Omental fat pad (tissue), 4 donors: ENCODE measurements around the gene MCM5. TPM values are rescaled to one million over a fixed set of nuclear protein-coding genes. Genes with fewer than 3 reads are reported as not detected.

Source experiments
- ATAC-seq: fragments of 150-250 bp; one replicate; pipeline ENCODE4 v1.9.1; 2016; ENCODE audit warnings: mild to moderate bottlenecking, moderate library complexity; ENCODE audit not compliant: low FRiP score
- DNase-seq: peaks from one replicate; pipeline ENCODE4 v3.0.0-alpha.2; 2019; ENCODE audit warnings: low spot score
- total RNA-seq, 4 donors: library from RNA; depleted of rRNA; stranded (reverse); fragments of >200 nt; gene quantifications; one replicate each; pipeline ENCODE4 v1.1.0, GENCODE V29; 2016
- TF ChIP-seq, protein P1 (sequence below), 3 donors: fragments of 450-650 bp; IDR thresholded peaks; one replicate each; pipeline ENCODE4 v1.5.1; 2016 to 2017; ENCODE audit warnings: antibody characterized with exemption in 3 of 3, mild to moderate bottlenecking in 3 of 3, moderate library complexity in 2 of 3

The MCM5 gene
- total RNA-seq, 4 donors from 2014 or later, result 10.5 to 22.5 (median 13.9) TPM

DNA sequence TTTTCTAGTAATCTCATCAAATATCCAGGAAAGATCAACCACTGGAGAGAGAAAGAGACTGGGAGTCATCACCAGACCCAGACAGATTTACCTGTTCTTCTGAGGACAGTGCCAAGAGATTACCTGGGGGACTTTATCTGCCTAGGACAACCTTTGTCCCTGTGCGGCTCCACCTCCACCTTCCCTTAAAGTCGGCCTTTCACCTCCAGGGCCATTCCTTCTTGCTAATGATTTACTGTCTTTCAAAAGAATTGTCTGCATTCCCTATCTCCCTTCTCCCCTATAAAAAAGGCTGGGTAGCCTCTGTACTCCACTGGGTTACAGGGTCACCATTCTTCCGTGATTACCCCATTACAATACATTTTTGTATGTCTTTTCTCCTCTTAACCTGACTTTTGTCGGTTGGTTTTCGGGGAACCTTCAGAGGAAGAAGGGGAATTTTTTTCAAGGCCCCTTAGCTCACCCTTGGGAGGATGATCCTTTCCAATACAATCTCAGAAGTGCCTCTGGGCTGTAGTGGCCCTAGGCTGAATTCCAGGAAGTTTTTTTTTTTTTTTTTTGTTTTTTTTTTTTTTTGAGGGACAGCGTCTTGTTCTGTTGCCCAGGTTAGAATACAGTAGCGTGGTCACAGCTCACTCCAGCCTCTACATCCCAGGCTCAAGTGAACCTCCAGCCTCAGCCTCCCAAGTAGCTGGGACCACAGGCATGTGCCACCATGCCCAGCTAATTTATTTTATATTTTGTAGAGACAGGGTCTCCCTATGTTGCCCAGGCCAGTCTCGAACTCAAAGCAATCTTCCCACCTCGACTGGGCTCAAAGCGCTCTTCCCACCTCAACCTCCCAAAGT is 20.6 kb upstream of the MCM5 start:
- ATAC-seq (no peak), DNase-seq (no peak)
- TF ChIP-seq, protein P1, sequence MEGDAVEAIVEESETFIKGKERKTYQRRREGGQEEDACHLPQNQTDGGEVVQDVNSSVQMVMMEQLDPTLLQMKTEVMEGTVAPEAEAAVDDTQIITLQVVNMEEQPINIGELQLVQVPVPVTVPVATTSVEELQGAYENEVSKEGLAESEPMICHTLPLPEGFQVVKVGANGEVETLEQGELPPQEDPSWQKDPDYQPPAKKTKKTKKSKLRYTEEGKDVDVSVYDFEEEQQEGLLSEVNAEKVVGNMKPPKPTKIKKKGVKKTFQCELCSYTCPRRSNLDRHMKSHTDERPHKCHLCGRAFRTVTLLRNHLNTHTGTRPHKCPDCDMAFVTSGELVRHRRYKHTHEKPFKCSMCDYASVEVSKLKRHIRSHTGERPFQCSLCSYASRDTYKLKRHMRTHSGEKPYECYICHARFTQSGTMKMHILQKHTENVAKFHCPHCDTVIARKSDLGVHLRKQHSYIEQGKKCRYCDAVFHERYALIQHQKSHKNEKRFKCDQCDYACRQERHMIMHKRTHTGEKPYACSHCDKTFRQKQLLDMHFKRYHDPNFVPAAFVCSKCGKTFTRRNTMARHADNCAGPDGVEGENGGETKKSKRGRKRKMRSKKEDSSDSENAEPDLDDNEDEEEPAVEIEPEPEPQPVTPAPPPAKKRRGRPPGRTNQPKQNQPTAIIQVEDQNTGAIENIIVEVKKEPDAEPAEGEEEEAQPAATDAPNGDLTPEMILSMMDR (IDR thresholded peaks at IDR 0.05), result no peak

- ATAC-seq (peak; percentile 11), DNase-seq (no peak)
- TF ChIP-seq, protein P1 (IDR thresholded peaks at IDR 0.05), result no peak
Observed at GRCh38 chr22:35380013-35380412, 19.9 kb upstream of the MCM5 start.

GRCh38 chr22:35380537-35381423 is 19.2 kb upstream of the MCM5 start, which contains the start of gene HMOX1:
TSS of gene HMOX1 (plus strand) at chr22:35381096. CDS start at chr22:35381174, 78 bp downstream.
- peak; percentile 68 for ATAC-seq

DNA sequence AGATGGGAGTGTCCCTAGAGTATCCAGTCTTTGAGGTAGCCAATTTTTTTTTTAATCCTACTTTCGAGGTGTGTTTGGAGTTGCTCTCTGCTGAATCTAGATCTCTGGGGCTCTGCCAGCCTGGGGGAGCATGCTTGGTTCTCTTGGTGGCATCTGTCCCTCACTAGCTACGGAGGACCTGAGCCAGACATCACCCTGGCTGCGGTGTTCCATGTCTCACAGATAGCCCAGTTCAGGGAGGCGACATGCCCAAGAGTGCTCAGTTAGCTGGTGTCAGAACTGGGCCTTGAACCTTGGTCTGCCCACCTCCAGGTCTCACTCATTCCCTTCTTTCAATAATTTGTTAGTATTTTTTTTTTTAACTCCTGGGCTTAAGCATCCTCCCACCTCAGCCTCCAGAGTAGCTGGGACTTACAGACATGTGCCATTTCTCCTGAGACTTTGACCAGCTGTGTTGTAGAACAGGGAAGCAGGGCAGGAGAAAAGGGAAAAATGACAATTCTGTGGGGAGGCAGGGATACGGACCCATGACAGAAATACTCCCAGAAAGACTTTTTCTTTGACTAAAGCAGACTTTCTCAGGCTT is 18.4 kb upstream of the MCM5 start:
- DNase-seq (no peak), ATAC-seq (no peak)
- TF ChIP-seq, protein P1 (IDR thresholded peaks at IDR 0.05), result no peak

More at GRCh38 chr22:35380537-35381423, 19.2 kb upstream of the MCM5 start, which contains the start of gene HMOX1:
- TF ChIP-seq, protein P1 (IDR thresholded peaks at IDR 0.05), result no peak
- peak; percentile 87 for DNase-seq

DNA sequence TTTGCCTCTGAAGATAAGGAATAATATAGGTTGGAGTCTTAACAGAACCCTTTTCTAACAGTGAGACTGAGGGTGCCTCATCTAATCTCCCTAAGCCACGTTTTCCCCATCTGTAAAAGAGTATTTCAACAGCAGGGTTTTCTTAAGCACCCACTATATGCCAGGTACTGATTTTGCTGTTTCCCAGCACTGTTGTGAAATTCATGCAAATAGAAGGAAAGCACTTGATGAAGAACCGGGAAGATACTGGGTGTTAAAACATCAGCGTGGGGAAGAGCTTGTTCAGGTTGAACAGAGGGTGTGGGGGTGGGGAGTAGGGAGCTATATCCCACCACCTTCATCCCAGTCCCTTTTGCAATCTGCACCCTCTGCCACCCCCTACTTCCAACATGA is 16.3 kb upstream of the MCM5 start:
- TF ChIP-seq, protein P1 (IDR thresholded peaks at IDR 0.05), result no peak
- no peak for ATAC-seq
- no peak for DNase-seq

DNA sequence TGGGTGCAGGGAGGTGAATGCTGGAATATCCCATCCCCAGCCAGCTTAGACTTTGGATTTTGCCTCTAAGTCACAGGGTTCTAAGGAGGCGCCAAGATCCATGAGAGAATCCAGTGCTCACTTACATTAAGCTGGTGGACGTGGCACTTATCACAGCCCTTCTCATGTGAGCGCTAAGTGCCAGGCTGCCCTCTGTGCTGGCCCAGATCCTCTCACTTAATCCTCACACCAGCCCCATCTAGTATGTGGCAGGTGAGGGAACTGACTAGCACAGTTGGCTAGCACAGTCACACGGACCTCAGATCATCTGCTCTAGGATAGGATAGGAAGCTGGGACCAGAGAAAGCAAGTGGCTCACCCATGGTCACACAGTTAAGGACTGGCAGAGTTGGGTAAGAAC is 15.4 kb upstream of the MCM5 start:
- TF ChIP-seq, protein P1 (IDR thresholded peaks at IDR 0.05), result no peak
- no peak for DNase-seq
- ATAC-seq, result no peak
